Stimulated activated CD8-positive, alpha-beta memory T cell treated with anti-CD3 and anti-CD28 coated beads, Interleukin-7, amount 100 ng/mL, for 48 hours (primary cell): ENCODE data around the gene CUL3.
A peak's percentile ranks its signal among the peaks of the same experiment; 100 is the strongest.
"Not testable (repeated sequence)": the region's sequence is repeated elsewhere in the genome, so short reads cannot be mapped to it uniquely, and the experiment has no call there.

ENCODE experiments used
- DNase-seq, 2 donors: peaks; one replicate each; pipeline ENCODE4 v3.0.0-alpha.2; 2020; ENCODE audit warnings: low read depth in 1 of 2; ENCODE audit errors: extremely low read depth in 1 of 2

The CUL3 gene

GRCh38 chr2:224585211-224586088 lies at the start of gene CUL3:
Gene CUL3 (minus strand): TSS chr2:224585363. CDS start chr2:224585009, 354 bp downstream.
- DNase-seq, result peak; percentile 98 to 99

GRCh38 chr2:224630659-224631550 lies 45.7 kb upstream of the CUL3 start:
- DNase-seq, result no peak

GRCh38 chr2:224628416-224628815 lies 43.3 kb upstream of the CUL3 start:
- no peak for DNase-seq

GRCh38 chr2:224626735-224627134 lies 41.6 kb upstream of the CUL3 start:
- no peak for DNase-seq

GRCh38 chr2:224613543-224614286 lies 28.6 kb upstream of the CUL3 start:
- no peak for DNase-seq

- no peak for DNase-seq
Measured at GRCh38 chr2:224612578-224612977, 27.4 kb upstream of the CUL3 start.

- no peak for DNase-seq
Measured at GRCh38 chr2:224611938-224612337, 26.8 kb upstream of the CUL3 start.

GRCh38 chr2:224608104-224608503 lies 22.9 kb upstream of the CUL3 start:
- DNase-seq, result no peak

GRCh38 chr2:224603746-224604500 lies 18.8 kb upstream of the CUL3 start:
- not testable (repeated sequence) for DNase-seq

GRCh38 chr2:224602778-224603375 lies 17.7 kb upstream of the CUL3 start:
- DNase-seq, result not testable (repeated sequence)

- DNase-seq, result no peak
Measured at GRCh38 chr2:224601923-224602322, 16.8 kb upstream of the CUL3 start.

- DNase-seq, result no peak
Measured at GRCh38 chr2:224598678-224599077, 13.5 kb upstream of the CUL3 start.

GRCh38 chr2:224596289-224596688 lies 11.1 kb upstream of the CUL3 start:
- no peak for DNase-seq

GRCh38 chr2:224595518-224595917 lies 10.4 kb upstream of the CUL3 start:
- DNase-seq, result no peak

- no peak for DNase-seq
Measured at GRCh38 chr2:224594840-224595239, 9.7 kb upstream of the CUL3 start.

GRCh38 chr2:224591220-224591619 lies 6.1 kb upstream of the CUL3 start:
- no peak for DNase-seq

- no peak for DNase-seq
Measured at GRCh38 chr2:224586127-224586695, 1.0 kb upstream of the CUL3 start.

- peak; percentile 26 to 42 for DNase-seq
Measured at GRCh38 chr2:224584785-224585210, 365 bp downstream of the CUL3 start.

GRCh38 chr2:224584111-224584784 lies 915 bp downstream of the CUL3 start:
- DNase-seq, result no peak
